Glutamatergic neuron (in vitro differentiated cells): ENCODE data around the gene PRKRIP1. TPM values are rescaled to one million over a fixed set of nuclear protein-coding genes. Genes with fewer than 3 reads are reported as not detected.
"Not testable (repeated sequence)": the region's sequence is repeated elsewhere in the genome, so short reads cannot be mapped to it uniquely, and the experiment has no call there.

Experiments used
- DNase-seq: peaks from one replicate; pipeline ENCODE4 v3.0.0; 2022
- H3K27ac Mint-ChIP-seq: one replicate; pipeline ENCODE4 v1.8.0; 2020; ENCODE audit warnings: mild to moderate bottlenecking, mixed read lengths, inconsistent platforms; ENCODE audit not compliant: unreplicated experiment
- H3K27me3 Mint-ChIP-seq: one replicate; pipeline ENCODE4 v1.8.0; 2020; ENCODE audit warnings: mild to moderate bottlenecking, moderate library complexity, mixed read lengths, inconsistent platforms; ENCODE audit not compliant: unreplicated experiment
- H3K36me3 Mint-ChIP-seq: one replicate; pipeline ENCODE4 v1.8.0; 2020; ENCODE audit warnings: mild to moderate bottlenecking, mixed read lengths, inconsistent platforms; ENCODE audit not compliant: unreplicated experiment
- H3K4me1 Mint-ChIP-seq: one replicate; pipeline ENCODE4 v1.8.0; 2020; ENCODE audit warnings: mild to moderate bottlenecking, low read depth, mixed read lengths, inconsistent platforms; ENCODE audit not compliant: unreplicated experiment
- H3K4me3 Mint-ChIP-seq: one replicate; pipeline ENCODE4 v1.8.0; 2020; ENCODE audit warnings: mild to moderate bottlenecking, mixed read lengths, inconsistent platforms; ENCODE audit not compliant: unreplicated experiment
- H3K9me3 Mint-ChIP-seq: one replicate; pipeline ENCODE4 v1.8.0; 2020; ENCODE audit warnings: mild to moderate bottlenecking, moderate library complexity, mixed read lengths, inconsistent platforms; ENCODE audit not compliant: unreplicated experiment
- microRNA-seq: library from miRNA; unstranded; fragments of <30 nt; microRNA quantifications from one replicate; pipeline ENCODE4, GENCODE V29; 2020; ENCODE audit not compliant: unreplicated experiment
- total RNA-seq: library from RNA; stranded (reverse); fragmentation: NEBNext Ultra II Directional; extraction: Animal tissue kit (Norgen Biotek cat#: 25700); gene quantifications from one replicate; pipeline ENCODE4 v1.2.1, GENCODE V29; 2021; ENCODE audit not compliant: unreplicated experiment
- TF ChIP-seq, protein P1 (sequence below): fragments of 200-600 bp; sonication (generic); IDR thresholded peaks from one replicate; pipeline ENCODE4 v1.5.0; 2021; ENCODE audit not compliant: partially characterized antibody, unreplicated experiment

PRKRIP1 gene
- total RNA-seq, 1 donor from 2014 or later = 31.0 TPM

GRCh38 chr7:102473271-102473991, 77.3 kb downstream of the PRKRIP1 start:
- Mint-ChIP-seq H3K36me3 (no peaks in the 10 kb centered on the region), H3K4me3 (no peak overlapping the region), H3K27ac (no peak overlapping the region), H3K9me3 (no peaks in the 10 kb centered on the region), H3K27me3 (peaks cover 5% of the 10 kb centered on the region), H3K4me1 (peaks cover 3% of the 10 kb centered on the region)
- TF ChIP-seq, protein P1, sequence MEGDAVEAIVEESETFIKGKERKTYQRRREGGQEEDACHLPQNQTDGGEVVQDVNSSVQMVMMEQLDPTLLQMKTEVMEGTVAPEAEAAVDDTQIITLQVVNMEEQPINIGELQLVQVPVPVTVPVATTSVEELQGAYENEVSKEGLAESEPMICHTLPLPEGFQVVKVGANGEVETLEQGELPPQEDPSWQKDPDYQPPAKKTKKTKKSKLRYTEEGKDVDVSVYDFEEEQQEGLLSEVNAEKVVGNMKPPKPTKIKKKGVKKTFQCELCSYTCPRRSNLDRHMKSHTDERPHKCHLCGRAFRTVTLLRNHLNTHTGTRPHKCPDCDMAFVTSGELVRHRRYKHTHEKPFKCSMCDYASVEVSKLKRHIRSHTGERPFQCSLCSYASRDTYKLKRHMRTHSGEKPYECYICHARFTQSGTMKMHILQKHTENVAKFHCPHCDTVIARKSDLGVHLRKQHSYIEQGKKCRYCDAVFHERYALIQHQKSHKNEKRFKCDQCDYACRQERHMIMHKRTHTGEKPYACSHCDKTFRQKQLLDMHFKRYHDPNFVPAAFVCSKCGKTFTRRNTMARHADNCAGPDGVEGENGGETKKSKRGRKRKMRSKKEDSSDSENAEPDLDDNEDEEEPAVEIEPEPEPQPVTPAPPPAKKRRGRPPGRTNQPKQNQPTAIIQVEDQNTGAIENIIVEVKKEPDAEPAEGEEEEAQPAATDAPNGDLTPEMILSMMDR = no peak
- peak; percentile 16 for DNase-seq

GRCh38 chr7:102474116-102474515, 78.0 kb downstream of the PRKRIP1 start:
- H3K27me3 Mint-ChIP-seq, H3K9me3 Mint-ChIP-seq, H3K36me3 Mint-ChIP-seq, H3K4me1 Mint-ChIP-seq, H3K27ac Mint-ChIP-seq, H3K4me3 Mint-ChIP-seq: not testable (repeated sequence)
- DNase-seq = peak; percentile 3

DNA sequence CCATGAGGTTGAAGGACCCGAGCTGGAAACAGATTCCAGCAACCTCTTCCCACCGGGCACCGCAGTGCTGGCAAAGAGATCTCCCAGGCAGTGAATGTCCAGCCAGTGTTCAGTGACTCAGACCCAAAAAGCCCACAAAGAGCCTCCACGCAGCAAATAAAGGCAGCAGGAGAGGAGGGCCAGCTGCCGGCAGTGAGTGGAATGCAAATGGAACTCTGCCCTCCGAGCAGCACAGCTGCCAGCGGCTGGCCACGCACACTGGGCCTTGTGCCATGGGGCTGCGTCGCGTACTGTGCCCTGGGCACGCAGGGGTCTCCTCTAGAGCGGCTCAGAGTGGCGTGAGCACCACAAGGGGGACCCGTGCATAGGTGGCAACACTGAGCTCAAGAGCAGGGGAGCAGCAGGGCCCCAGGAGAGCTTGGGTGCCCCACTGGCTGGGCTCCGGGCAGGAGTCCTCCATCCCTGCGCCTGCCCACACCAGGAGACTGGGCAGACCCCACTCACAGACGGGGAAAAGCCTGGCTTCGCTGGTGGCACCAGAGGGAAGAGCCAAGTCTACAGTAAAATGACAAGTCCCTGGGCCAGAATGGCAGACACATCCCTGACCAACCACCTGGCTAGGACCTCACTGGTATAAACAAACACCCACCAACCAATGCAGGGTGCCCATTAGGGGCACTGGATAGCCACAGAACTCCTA, 78.7 kb downstream of the PRKRIP1 start:
- H3K36me3 Mint-ChIP-seq, H3K27ac Mint-ChIP-seq, H3K9me3 Mint-ChIP-seq, H3K4me1 Mint-ChIP-seq, H3K27me3 Mint-ChIP-seq, H3K4me3 Mint-ChIP-seq, DNase-seq: not testable (repeated sequence)

Small RNA genes within 50 kb of the gene (microRNA-seq; reads per million reads assigned to microRNA genes)
- gene MIR4467 (14.6 reads per million, percentile 54 among the genes with 10 or more reads in this experiment), gene MIR5090 (7.7 reads per million, percentile 42 among the genes with 10 or more reads in this experiment), gene MIR548O (not detected)

Other genes with a start within 250 kb of the PRKRIP1 start
- gene SH2B2, start 109.5 kb upstream of the PRKRIP1 start, total RNA-seq = 11.6 TPM
- gene SPDYE6, start 39.9 kb upstream of the PRKRIP1 start, total RNA-seq = not detected
- gene ORAI2, start 37.2 kb downstream of the PRKRIP1 start, total RNA-seq = 31.8 TPM
- gene ALKBH4, start 68.5 kb downstream of the PRKRIP1 start, total RNA-seq = 9.8 TPM
- gene LRWD1, start 68.6 kb downstream of the PRKRIP1 start, total RNA-seq = 37.0 TPM
- gene POLR2J, start 82.6 kb downstream of the PRKRIP1 start, total RNA-seq = 28.4 TPM
- gene RASA4B, start 121.4 kb downstream of the PRKRIP1 start, total RNA-seq = 40.1 TPM
- gene UPK3BL2, start 147.3 kb downstream of the PRKRIP1 start, total RNA-seq = 11.4 TPM
- not detected for gene SPDYE2, start 154.9 kb downstream of the PRKRIP1 start, total RNA-seq
- gene POLR2J3, start 176.2 kb downstream of the PRKRIP1 start, total RNA-seq = 32.5 TPM
- 102 TPM for gene RASA4, start 220.4 kb downstream of the PRKRIP1 start, total RNA-seq
- gene UPK3BL1, start 246.4 kb downstream of the PRKRIP1 start, total RNA-seq = 21.9 TPM